ENCODE results near the gene ABO. TPM values are rescaled to one million over a fixed set of nuclear protein-coding genes. Genes with fewer than 3 reads are reported as not detected.
A peak's percentile ranks its signal among the peaks of the same experiment; 100 is the strongest.

ABO gene
- total RNA-seq, 6 experiments from 2014 or later = 0.06 to 0.29 TPM; not detected in 4

DNA sequence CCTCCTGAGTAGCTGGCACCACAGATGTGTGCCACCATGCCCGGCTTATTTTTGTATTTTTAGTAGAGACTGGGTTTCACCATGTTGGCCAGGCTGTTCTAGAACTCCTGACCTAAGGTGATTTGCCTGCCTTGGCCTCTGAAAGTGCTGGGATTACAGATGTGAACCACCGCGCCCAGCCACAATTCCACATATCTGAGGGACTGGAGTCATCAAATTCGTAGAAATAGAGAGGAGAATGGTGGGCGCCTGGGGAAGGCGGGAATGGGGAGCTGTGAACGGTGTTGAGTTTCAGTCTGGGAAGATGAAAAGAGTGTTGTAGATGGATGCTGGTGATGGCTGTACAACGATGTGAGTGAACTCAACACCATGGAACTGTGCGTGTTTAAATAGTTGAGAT lies 1.9 kb upstream of the ABO start:
- intact Hi-C loops (cut with DNase I) = no loop called here
- 76% methylated on average over 9 of the region's 9 CpGs for WGBS (ENCODE audit: insufficient coverage, low coverage, low lambda C conversion rate, missing lambda C conversion rate)
- Histone ChIP-seq H3K27ac (no peak overlapping the region), H3K4me3 (no peak overlapping the region), H3K27me3 (no peaks in the 10 kb centered on the region), H3K36me3 (no peaks in the 10 kb centered on the region), H3K9me3 (no peaks in the 10 kb centered on the region), H3K4me1 (no peaks in the 10 kb centered on the region)
- TF ChIP-seq, protein P1, sequence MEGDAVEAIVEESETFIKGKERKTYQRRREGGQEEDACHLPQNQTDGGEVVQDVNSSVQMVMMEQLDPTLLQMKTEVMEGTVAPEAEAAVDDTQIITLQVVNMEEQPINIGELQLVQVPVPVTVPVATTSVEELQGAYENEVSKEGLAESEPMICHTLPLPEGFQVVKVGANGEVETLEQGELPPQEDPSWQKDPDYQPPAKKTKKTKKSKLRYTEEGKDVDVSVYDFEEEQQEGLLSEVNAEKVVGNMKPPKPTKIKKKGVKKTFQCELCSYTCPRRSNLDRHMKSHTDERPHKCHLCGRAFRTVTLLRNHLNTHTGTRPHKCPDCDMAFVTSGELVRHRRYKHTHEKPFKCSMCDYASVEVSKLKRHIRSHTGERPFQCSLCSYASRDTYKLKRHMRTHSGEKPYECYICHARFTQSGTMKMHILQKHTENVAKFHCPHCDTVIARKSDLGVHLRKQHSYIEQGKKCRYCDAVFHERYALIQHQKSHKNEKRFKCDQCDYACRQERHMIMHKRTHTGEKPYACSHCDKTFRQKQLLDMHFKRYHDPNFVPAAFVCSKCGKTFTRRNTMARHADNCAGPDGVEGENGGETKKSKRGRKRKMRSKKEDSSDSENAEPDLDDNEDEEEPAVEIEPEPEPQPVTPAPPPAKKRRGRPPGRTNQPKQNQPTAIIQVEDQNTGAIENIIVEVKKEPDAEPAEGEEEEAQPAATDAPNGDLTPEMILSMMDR (IDR thresholded peaks at IDR 0.05) = no peak
- TF ChIP-seq POLR2A (IDR thresholded peaks at IDR 0.05) = no peak
- DNase-seq (no peak), ATAC-seq (no peak)

DNA sequence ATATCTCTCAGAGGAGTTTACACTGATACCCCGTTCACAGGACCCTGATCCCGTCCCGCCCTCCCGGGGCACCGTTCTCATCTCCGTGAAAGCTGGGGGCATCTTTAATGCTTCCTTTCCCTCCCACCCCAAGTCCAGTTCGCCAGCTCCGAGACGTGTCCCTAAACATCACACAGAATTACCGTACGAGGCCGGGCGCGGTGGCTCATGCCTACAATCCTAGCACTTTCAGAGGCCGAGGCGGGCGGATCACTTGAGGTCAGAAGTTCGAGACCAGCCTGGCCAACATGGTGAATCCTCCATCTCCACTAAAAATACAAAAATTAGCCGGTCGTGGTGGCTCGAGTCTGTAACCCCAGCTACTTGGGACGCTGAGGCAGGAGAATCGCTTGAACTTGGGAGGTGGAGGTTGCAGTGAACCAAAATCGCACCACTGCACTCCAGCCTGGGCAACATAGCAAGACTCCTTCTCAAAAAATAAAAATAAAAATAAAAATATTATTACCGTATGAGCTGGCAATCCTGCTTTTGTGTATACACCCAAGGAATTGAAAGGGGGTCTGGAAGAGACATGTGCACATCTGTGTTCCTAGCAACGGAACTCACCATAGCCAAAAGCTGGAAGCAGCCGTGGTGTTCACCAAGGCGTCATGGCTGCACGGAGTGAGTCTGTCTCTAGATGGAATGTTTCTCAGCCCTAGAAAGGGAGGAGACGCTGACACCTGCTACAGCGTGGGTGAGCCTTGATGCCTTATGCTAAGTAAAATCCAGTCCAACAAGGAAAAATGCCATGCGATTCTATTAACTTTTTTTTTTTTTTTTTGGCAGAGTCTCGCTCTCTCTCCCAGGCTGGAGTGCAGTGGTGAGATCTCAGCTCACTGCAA lies 1.2 kb upstream of the ABO start:
- ATAC-seq (no peak), DNase-seq (no peak)
- Histone ChIP-seq H3K36me3 (no peaks in the 10 kb centered on the region), H3K27ac (no peak overlapping the region), H3K4me3 (no peak overlapping the region), H3K4me1 (no peaks in the 10 kb centered on the region), H3K27me3 (no peaks in the 10 kb centered on the region), H3K9me3 (no peaks in the 10 kb centered on the region)
- WGBS (ENCODE audit: insufficient coverage, low coverage, low lambda C conversion rate, missing lambda C conversion rate) = 54% methylated on average over 25 of the region's 33 CpGs
- no peak for TF ChIP-seq POLR2A (IDR thresholded peaks at IDR 0.05)
- TF ChIP-seq, protein P1 (IDR thresholded peaks at IDR 0.05) = no peak
- intact Hi-C loops (cut with DNase I) = no loop called here

DNA sequence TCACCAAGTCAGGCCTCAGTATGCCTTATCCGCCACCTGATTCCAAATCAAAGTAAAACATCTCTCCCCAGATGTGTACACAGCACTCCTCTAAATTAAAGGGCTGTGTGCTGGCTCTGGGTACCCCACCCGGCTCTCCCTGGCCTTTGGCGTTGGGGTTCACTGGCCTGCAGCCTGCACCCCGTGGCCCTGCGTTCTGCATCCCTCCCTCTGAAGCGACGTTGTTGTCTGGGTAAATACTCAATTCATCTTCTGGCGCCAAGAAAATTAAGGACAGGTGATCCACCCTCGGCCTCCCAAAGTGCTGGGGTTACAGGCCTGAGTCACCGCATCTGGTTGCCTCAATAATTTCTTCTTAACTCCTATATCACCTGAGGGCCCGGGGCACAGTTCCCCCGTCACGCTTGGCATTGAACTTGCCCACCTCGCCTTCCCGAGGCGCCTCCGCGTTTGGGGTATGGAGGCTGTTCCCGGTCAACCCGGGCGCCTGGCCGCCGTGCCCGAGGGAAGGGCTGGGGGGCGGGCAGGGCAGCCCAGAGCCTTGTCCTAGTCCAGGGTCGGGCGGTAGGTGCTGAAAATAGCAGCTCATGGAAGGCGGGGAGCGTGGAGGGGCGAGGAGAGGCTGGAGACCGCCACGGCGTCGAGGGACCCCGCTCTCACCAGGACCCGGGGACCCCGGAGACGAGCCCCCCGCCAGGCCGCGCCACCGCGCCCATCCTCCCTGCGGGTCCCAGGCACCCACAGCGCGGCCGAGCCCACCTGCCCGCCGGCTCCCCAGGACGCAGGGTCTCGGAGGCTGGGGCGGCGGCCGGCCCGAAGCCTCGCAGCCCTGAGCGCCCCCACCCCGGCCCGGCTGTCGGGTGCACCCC lies 531 bp downstream of the ABO start:
- Histone ChIP-seq H3K36me3 (no peaks in the 10 kb centered on the region), H3K27ac (no peak overlapping the region), H3K9me3 (no peaks in the 10 kb centered on the region), H3K27me3 (no peaks in the 10 kb centered on the region), H3K4me3 (no peak overlapping the region), H3K4me1 (no peaks in the 10 kb centered on the region)
- 62% methylated on average over 13 of the region's 60 CpGs for WGBS (ENCODE audit: insufficient coverage, low coverage, low lambda C conversion rate, missing lambda C conversion rate)
- DNase-seq (no peak), ATAC-seq (peak in 1 of 4 donors; percentile 20)
- TF ChIP-seq, protein P1 (IDR thresholded peaks at IDR 0.05) = no peak
- no peak for TF ChIP-seq POLR2A (IDR thresholded peaks at IDR 0.05)
- intact Hi-C loops (cut with DNase I) = no loop called here

DNA sequence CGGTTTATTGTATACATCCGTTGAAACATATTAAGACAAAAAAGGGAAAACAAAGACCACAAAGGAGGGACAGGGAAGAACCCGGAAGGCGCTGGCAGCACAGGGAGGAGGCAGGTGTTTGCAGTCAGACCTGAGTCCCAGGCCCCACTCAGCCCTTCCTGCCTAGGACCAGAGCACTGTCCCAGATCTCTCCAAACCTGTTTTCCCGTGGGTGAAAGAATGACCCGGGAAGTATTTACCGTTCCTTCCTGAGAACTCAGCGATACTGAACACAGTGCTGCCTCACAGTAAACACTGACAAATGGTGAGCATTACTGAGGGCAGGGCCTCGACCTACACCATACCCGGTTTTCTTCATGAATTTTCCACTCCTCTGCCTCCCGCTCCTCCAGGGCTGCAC lies 1.2 kb downstream of the ABO start:
- Histone ChIP-seq H3K36me3 (no peaks in the 10 kb centered on the region), H3K4me1 (no peaks in the 10 kb centered on the region), H3K9me3 (no peaks in the 10 kb centered on the region), H3K27me3 (no peaks in the 10 kb centered on the region), H3K4me3 (no peak overlapping the region), H3K27ac (no peak overlapping the region)
- 68% methylated on average over 5 of the region's 11 CpGs for WGBS (ENCODE audit: insufficient coverage, low coverage, low lambda C conversion rate, missing lambda C conversion rate)
- ATAC-seq (no peak), DNase-seq (no peak)
- TF ChIP-seq, protein P1 (IDR thresholded peaks at IDR 0.05) = no peak
- TF ChIP-seq POLR2A (IDR thresholded peaks at IDR 0.05) = no peak
- intact Hi-C loops (cut with DNase I) = no loop called here
